HCT116 (cell line): ENCODE data around the gene COL9A3. TPM values are rescaled to one million over a fixed set of nuclear protein-coding genes. Genes with fewer than 3 reads are reported as not detected.

Source experiments
- ATAC-seq: fragments of 200-7000 bp; cut with Tn5 transposase; 2 replicates; pipeline ENCODE4 v1.9.1; 2020; ENCODE audit warnings: mild to moderate bottlenecking, moderate library complexity
- BruUV-seq: library from RNA; stranded (reverse); fragments of 400-500 nt; replicated peaks from 2 replicates; lab custom pipeline; 2021; lab: Mats Ljungman, UMichigan
- CTCF ChIA-PET: fragments of 300-600 bp; sonication (Branson Sonifier 250); formaldehyde crosslinking; loops from one replicate; lab custom pipeline; 2021; ENCODE audit warnings: antibody characterized with exemption; lab: Charles Lee
- POLR2A ChIA-PET: fragments of 300-600, 350-600 bp; sonication (Branson Sonifier 250); formaldehyde crosslinking; loops from one replicate; lab custom pipeline; 2021; ENCODE audit warnings: antibody characterized with exemption; lab: Charles Lee
- RAD21 ChIA-PET, 2 experiments: fragments of 300-600 bp; sonication (Branson Sonifier 250); formaldehyde crosslinking; loops; one replicate each; lab custom pipeline; 2023; ENCODE audit warnings: low total read pairs in 2 of 2; ENCODE audit not compliant: uncharacterized antibody in 2 of 2, unreplicated experiment in 2 of 2, low non-redundant PET in 1 of 2; lab: Charles Lee
- DNase-seq: peaks from one replicate; pipeline ENCODE4 v3.0.0-alpha.2; 2010; ENCODE audit warnings: low read depth, low spot score
- H2AFZ ChIP-seq: fragments of 200-600 bp; shearing (Covaris generic), sonication (generic); 2 replicates; pipeline ENCODE4 v1.6.1; 2017; ENCODE audit warnings: low read depth, mixed run types, mixed read lengths, antibody characterized with exemption, low read length; ENCODE audit not compliant: poor library complexity, severe bottlenecking
- H3K27ac ChIP-seq: 2 replicates; pipeline ENCODE4 v1.5.1; 2012; ENCODE audit warnings: low read depth, low read length
- H3K27me3 ChIP-seq: fragments of 200-600 bp; sonication (generic); 2 replicates; pipeline ENCODE4 v1.6.1; 2016; ENCODE audit warnings: mixed run types, low read length, mixed read lengths; ENCODE audit not compliant: insufficient read depth
- H3K36me3 ChIP-seq, 2 experiments: fragments of 200-500 bp in 1 of 2; fragments of 200-600 bp in 1 of 2; sonication (Bioruptor generic) in 1 of 2; sonication (generic) in 1 of 2; 2 replicates each; pipeline versions ENCODE4 v1.5.1 to v1.6.1; 2014 to 2016; ENCODE audit warnings: low read length in 2 of 2, inconsistent platforms in 1 of 2, mixed read lengths in 1 of 2, mixed run types in 1 of 2; ENCODE audit not compliant: insufficient read depth in 2 of 2, control insufficient read depth in 1 of 2
- H3K4me1 ChIP-seq, 2 experiments: fragments of 200-600 bp in 1 of 2; sonication (generic) in 1 of 2; 2 replicates each; pipeline versions ENCODE4 v1.5.1 to v1.6.1; 2012 to 2017; ENCODE audit warnings: low read length in 2 of 2, inconsistent platforms in 1 of 2, mild to moderate bottlenecking in 1 of 2, mixed read lengths in 1 of 2, mixed run types in 1 of 2, moderate library complexity in 1 of 2; ENCODE audit not compliant: insufficient read depth in 2 of 2, control insufficient read depth in 1 of 2
- H3K4me2 ChIP-seq: fragments of 200-600 bp; sonication (generic); 2 replicates; pipeline ENCODE4 v1.6.1; 2017; ENCODE audit warnings: mixed run types, low read length, mixed read lengths
- H3K4me3 ChIP-seq, 2 experiments: fragments of 200-600 bp in 1 of 2; sonication (generic) in 1 of 2; replicated peaks in 1 of 2; 2 replicates each; pipeline ENCODE4 v1.5.1; 2011 to 2016; ENCODE audit warnings: low read length in 2 of 2, control low read depth in 1 of 2, low read depth in 1 of 2, mild to moderate bottlenecking in 1 of 2, mixed read lengths in 1 of 2, mixed run types in 1 of 2
- H3K79me2 ChIP-seq: fragments of 200-600 bp; sonication (generic); 2 replicates; pipeline ENCODE4 v1.6.1; 2017; ENCODE audit warnings: mild to moderate bottlenecking, mixed run types, low read length, moderate library complexity, mixed read lengths; ENCODE audit not compliant: insufficient read depth
- H3K9ac ChIP-seq: fragments of 200-600 bp; sonication (generic); 2 replicates; pipeline ENCODE4 v1.6.1; 2016; ENCODE audit warnings: low read length, mixed read lengths
- H3K9me2 ChIP-seq: fragments of 200-600 bp; sonication (generic), shearing (Covaris generic); 2 replicates; pipeline ENCODE4 v1.6.1; 2017; ENCODE audit warnings: mixed run types, mild to moderate bottlenecking, moderate library complexity; ENCODE audit not compliant: insufficient read depth
- H3K9me3 ChIP-seq, 2 experiments: fragments of 200-500 bp in 1 of 2; fragments of 200-600 bp in 1 of 2; sonication (Bioruptor generic) in 1 of 2; sonication (generic) in 1 of 2; 2 replicates each; pipeline ENCODE4 v1.6.1; 2014 to 2017; ENCODE audit warnings: low read length in 2 of 2, mixed read lengths in 2 of 2, inconsistent platforms in 1 of 2, low read depth in 1 of 2, mild to moderate bottlenecking in 1 of 2, mixed run types in 1 of 2, moderate library complexity in 1 of 2; ENCODE audit not compliant: control insufficient read depth in 1 of 2, insufficient read depth in 1 of 2
- H4K20me1 ChIP-seq: fragments of 200-600 bp; sonication (generic), shearing (Covaris generic); 2 replicates; pipeline ENCODE4 v1.6.1; 2017; ENCODE audit warnings: mixed run types, mild to moderate bottlenecking, moderate library complexity; ENCODE audit not compliant: insufficient read depth
- CBX3 ChIP-seq: IDR thresholded peaks from 2 replicates; pipeline ENCODE4 v1.6.1; 2012; ENCODE audit warnings: low read depth
- CEBPB ChIP-seq: IDR thresholded peaks from 2 replicates; pipeline ENCODE4 v1.6.1; 2012; ENCODE audit warnings: low read depth
- EZH2 ChIP-seq: fragments of 200-600 bp; sonication (generic); IDR thresholded peaks from 2 replicates; pipeline ENCODE4 v1.6.1; 2017; ENCODE audit warnings: antibody characterized with exemption, mixed run types
- EZH2phosphoT487 ChIP-seq: fragments of 200-600 bp; IDR thresholded peaks from 2 replicates; pipeline ENCODE4 v1.6.1; 2018; ENCODE audit warnings: antibody characterized with exemption, borderline replicate concordance
- JUND ChIP-seq: IDR thresholded peaks from 2 replicates; pipeline ENCODE4 v1.6.1; 2012
- RAD21 ChIP-seq: IDR thresholded peaks from 2 replicates; pipeline ENCODE4 v1.6.1; 2012; ENCODE audit warnings: low read depth, mild to moderate bottlenecking
- SIN3A ChIP-seq: IDR thresholded peaks from 2 replicates; pipeline ENCODE4 v1.6.1; 2012; ENCODE audit warnings: low read depth
- YY1 ChIP-seq: IDR thresholded peaks from 2 replicates; pipeline ENCODE4 v1.6.1; 2011; ENCODE audit warnings: low read length, low read depth, moderate library complexity, mild to moderate bottlenecking; ENCODE audit not compliant: insufficient replicate concordance; ENCODE audit errors: extremely low read depth
- ZNF274 ChIP-seq: fragments of 200-500 bp; sonication (Bioruptor generic); IDR thresholded peaks from 2 replicates; pipeline ENCODE4 v1.6.1; 2014; ENCODE audit warnings: mild to moderate bottlenecking, low read depth, low read length, inconsistent platforms
- intact Hi-C: fragments of 100-400 bp; cut with micrococcal nuclease; formaldehyde crosslinking; loops from 2 replicates; pipeline ENCODE4 v1.10.0; 2022
- total RNA-seq: library from RNA; stranded (reverse); gene quantifications from one replicate; pipeline ENCODE4 v1.2.1, GENCODE V29; 2021; ENCODE audit not compliant: unreplicated experiment
- TF ChIP-seq, protein P1 (sequence below), 3 experiments: fragments of 200-600 bp in 1 of 3; sonication (generic) in 1 of 3; IDR thresholded peaks in 2 of 3; conservative IDR thresholded peaks in 1 of 3; 2 replicates each; pipeline ENCODE4 v1.5.1; 2012 to 2017; ENCODE audit warnings: low read depth in 2 of 3, low read length in 2 of 3, antibody characterized with exemption in 1 of 3, borderline replicate concordance in 1 of 3, control low read depth in 1 of 3, mild to moderate bottlenecking in 1 of 3, mixed read lengths in 1 of 3, mixed run types in 1 of 3, moderate library complexity in 1 of 3; ENCODE audit not compliant: insufficient read depth in 1 of 3
- TF ChIP-seq, protein P2 (sequence below): IDR thresholded peaks from 2 replicates; pipeline ENCODE4 v1.6.1; 2012
- TF ChIP-seq, protein P3 (sequence below): IDR thresholded peaks from 2 replicates; pipeline ENCODE4 v1.6.1; 2012
- TF ChIP-seq, protein P4 (sequence below): IDR thresholded peaks from 2 replicates; pipeline ENCODE4 v1.6.1; 2012; ENCODE audit warnings: low read depth

COL9A3 gene
- total RNA-seq, 1 experiment from 2014 or later = 29.7 TPM

DNA sequence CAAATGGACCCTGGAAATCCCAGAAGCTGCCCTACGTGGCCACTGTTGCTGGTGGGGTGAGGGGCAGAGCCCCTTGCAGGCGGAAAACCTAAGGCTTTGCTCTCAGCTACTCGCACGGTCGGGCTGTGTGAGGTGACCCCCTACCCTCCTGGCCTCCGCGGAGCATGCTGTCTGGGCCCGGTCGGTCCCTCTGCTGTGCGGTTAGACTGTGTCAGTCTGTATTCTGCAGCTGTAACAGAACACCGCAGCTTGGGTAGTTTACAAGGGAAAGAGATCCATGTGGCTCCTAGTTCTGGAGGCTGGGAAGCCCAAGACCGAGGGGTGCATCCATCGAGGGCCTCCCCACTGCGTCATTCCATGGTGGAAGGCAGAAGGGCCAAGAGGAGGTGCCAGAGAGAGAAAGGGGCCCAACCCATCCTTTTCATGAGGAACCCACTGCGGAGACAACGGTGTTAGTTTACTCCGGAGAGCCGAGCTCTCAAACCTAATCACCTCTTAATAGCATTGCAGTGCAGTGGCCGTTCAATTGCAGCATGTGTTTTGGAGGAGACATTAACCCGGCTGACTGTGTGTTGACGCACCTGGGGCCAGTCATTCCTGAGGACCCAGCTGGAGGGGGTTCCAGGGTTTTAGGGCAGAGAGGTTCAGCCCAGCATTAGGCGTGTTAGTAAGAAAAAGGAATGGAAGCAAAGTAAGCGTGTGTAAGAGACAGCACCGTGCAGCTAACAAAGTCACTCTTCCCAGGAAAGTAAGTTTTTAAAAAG lies 18.3 kb downstream of the COL9A3 start (continued):
- TF ChIP-seq, protein P1, sequence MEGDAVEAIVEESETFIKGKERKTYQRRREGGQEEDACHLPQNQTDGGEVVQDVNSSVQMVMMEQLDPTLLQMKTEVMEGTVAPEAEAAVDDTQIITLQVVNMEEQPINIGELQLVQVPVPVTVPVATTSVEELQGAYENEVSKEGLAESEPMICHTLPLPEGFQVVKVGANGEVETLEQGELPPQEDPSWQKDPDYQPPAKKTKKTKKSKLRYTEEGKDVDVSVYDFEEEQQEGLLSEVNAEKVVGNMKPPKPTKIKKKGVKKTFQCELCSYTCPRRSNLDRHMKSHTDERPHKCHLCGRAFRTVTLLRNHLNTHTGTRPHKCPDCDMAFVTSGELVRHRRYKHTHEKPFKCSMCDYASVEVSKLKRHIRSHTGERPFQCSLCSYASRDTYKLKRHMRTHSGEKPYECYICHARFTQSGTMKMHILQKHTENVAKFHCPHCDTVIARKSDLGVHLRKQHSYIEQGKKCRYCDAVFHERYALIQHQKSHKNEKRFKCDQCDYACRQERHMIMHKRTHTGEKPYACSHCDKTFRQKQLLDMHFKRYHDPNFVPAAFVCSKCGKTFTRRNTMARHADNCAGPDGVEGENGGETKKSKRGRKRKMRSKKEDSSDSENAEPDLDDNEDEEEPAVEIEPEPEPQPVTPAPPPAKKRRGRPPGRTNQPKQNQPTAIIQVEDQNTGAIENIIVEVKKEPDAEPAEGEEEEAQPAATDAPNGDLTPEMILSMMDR (IDR thresholded peaks at IDR 0.05 in 2 of 3, conservative IDR thresholded peaks at IDR 0.05 in 1 of 3; ENCODE audit: borderline replicate concordance in 1 of 3, insufficient read depth in 1 of 3, low read depth in 2 of 3, low read length in 2 of 3) = no peak
- no peak for TF ChIP-seq JUND
- TF ChIP-seq, all 23 proteins: peak for 0

DNA sequence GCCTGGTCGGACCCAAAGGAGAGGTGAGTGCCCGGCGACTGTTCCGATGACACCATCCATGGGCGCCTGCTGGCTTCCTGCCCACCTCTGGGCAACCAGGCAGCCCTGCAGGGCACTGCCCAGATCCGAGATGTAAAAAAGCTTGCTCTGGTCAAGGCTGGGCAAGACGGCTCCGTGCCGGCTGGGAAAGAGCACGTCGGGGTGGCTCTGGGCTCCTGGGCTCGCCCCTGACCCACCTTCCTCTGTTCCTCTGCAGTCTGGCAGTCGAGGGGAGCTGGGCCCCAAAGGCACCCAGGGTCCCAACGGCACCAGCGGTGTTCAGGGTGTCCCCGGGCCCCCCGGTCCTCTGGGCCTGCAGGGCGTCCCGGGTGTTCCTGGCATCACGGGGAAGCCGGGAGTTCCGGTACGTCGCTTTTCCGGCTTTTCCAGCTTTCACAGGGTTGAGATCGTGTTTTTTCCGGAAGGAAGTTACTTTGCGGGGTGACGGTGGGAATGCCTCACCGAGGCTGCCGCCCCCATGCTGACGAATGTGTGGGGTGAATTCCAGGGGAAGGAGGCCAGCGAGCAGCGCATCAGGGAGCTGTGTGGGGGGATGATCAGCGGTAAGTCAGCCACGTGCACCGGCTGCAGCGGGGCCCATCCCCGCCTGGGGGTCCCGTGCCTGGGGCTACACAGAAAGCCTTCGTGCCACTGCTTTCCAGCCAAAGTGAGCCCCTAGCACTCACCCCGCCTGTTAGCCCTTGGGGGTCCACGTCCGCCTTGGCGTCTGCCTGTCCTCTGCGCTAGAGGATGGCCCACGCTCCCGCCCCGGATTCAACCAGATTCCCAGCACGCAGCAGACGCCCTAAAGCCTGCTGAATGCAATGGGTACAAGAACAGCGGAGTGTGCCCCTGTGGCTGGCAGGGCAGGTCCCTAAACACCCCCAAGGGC lies 19.3 kb downstream of the COL9A3 start:
- intact Hi-C loops = no loop called here
- no peak for ATAC-seq
- no TSS peak for BruUV-seq
- POLR2A ChIA-PET = no interaction called here
- Histone ChIP-seq H3K27ac (no peak overlapping the region), H3K9me2 (no peaks in the 10 kb centered on the region), H2AFZ (no peak overlapping the region), H3K27me3 (no peaks in the 10 kb centered on the region), H3K36me3 (no peaks in the 10 kb centered on the region; a peak in 1 of 4 replicates), H4K20me1 (no peaks in the 10 kb centered on the region), H3K9ac (no peak overlapping the region), H3K4me3 (no peak overlapping the region), H3K4me1 (peaks cover 15 to 20% of the 10 kb centered on the region in 2 experiments), H3K79me2 (no peaks in the 10 kb centered on the region), H3K9me3 (no peaks in the 10 kb centered on the region), H3K4me2 (no peak overlapping the region)
- DNase-seq = no peak
- CTCF ChIA-PET = interaction anchor here (1.3 kb wide), 1 partner anchor 14 kb away, joined by 4 read pairs; no protein-coding TSS in a partner anchor
- RAD21 ChIA-PET = no interaction called here
- TF ChIP-seq CBX3 (no peak), ZNF274 (no peak), SIN3A (no peak), RAD21 (no peak), CEBPB (no peak), YY1 (no peak), EZH2 (no peak), EZH2phosphoT487 (no peak)
- TF ChIP-seq, protein P2, sequence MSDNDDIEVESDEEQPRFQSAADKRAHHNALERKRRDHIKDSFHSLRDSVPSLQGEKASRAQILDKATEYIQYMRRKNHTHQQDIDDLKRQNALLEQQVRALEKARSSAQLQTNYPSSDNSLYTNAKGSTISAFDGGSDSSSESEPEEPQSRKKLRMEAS = no peak
- TF ChIP-seq, protein P1 (IDR thresholded peaks at IDR 0.05 in 2 of 3, conservative IDR thresholded peaks at IDR 0.05 in 1 of 3; ENCODE audit: borderline replicate concordance in 1 of 3, insufficient read depth in 1 of 3, low read depth in 2 of 3, low read length in 2 of 3) = no peak
- TF ChIP-seq, protein P3, sequence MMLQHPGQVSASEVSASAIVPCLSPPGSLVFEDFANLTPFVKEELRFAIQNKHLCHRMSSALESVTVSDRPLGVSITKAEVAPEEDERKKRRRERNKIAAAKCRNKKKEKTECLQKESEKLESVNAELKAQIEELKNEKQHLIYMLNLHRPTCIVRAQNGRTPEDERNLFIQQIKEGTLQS = no peak
- TF ChIP-seq, protein P4, sequence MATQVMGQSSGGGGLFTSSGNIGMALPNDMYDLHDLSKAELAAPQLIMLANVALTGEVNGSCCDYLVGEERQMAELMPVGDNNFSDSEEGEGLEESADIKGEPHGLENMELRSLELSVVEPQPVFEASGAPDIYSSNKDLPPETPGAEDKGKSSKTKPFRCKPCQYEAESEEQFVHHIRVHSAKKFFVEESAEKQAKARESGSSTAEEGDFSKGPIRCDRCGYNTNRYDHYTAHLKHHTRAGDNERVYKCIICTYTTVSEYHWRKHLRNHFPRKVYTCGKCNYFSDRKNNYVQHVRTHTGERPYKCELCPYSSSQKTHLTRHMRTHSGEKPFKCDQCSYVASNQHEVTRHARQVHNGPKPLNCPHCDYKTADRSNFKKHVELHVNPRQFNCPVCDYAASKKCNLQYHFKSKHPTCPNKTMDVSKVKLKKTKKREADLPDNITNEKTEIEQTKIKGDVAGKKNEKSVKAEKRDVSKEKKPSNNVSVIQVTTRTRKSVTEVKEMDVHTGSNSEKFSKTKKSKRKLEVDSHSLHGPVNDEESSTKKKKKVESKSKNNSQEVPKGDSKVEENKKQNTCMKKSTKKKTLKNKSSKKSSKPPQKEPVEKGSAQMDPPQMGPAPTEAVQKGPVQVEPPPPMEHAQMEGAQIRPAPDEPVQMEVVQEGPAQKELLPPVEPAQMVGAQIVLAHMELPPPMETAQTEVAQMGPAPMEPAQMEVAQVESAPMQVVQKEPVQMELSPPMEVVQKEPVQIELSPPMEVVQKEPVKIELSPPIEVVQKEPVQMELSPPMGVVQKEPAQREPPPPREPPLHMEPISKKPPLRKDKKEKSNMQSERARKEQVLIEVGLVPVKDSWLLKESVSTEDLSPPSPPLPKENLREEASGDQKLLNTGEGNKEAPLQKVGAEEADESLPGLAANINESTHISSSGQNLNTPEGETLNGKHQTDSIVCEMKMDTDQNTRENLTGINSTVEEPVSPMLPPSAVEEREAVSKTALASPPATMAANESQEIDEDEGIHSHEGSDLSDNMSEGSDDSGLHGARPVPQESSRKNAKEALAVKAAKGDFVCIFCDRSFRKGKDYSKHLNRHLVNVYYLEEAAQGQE = no peak
